H1 (cell line): ENCODE results near the gene BRD3OS. TPM values are rescaled to one million over a fixed set of nuclear protein-coding genes. Genes with fewer than 3 reads are reported as not detected.

Experiments
- CTCF ChIA-PET: fragments of 300-600 bp; sonication (Branson Sonifier 250); formaldehyde crosslinking; loops from one replicate; lab custom pipeline; 2021; ENCODE audit not compliant: partially characterized antibody; lab: Charles Lee
- POLR2A ChIA-PET: fragments of 300-600 bp; sonication (Branson Sonifier 250); formaldehyde crosslinking; loops from one replicate; lab custom pipeline; 2021; ENCODE audit warnings: inconsistent platforms; ENCODE audit not compliant: partially characterized antibody; lab: Charles Lee
- DNase-seq, 2 experiments: peaks; one replicate each; pipeline versions ENCODE4 v3.0.0 to v3.0.0-alpha.2; 2010 to 2022; ENCODE audit warnings: low spot score in 2 of 2, low read depth in 1 of 2, mixed read lengths in 1 of 2
- FAIRE-seq: peaks from 2 replicates; lab custom pipeline; 2011; peaks lifted over from hg19 to GRCh38; lab: Jason Lieb, UNC
- H2AFZ ChIP-seq: 2 replicates; pipeline ENCODE4 v1.8.1; 2012; ENCODE audit warnings: low read length, inconsistent platforms
- H2AK5ac ChIP-seq: 2 replicates; pipeline ENCODE4 v1.6.1; 2013; ENCODE audit warnings: low read depth, low read length
- H2BK120ac ChIP-seq: replicated peaks from 2 replicates; pipeline ENCODE3; 2013; ENCODE audit warnings: low read depth, low read length, inconsistent platforms
- H2BK12ac ChIP-seq: 2 replicates; pipeline ENCODE4 v1.6.1; 2013; ENCODE audit warnings: low read depth, low read length
- H2BK15ac ChIP-seq: 2 replicates; pipeline ENCODE4 v1.6.1; 2013; ENCODE audit warnings: low read length
- H2BK20ac ChIP-seq: 2 replicates; pipeline ENCODE4 v1.6.1; 2013; ENCODE audit warnings: low read length
- H2BK5ac ChIP-seq: 2 replicates; pipeline ENCODE4 v1.6.1; 2013; ENCODE audit warnings: low read depth, low read length
- H3K14ac ChIP-seq: 2 replicates; pipeline ENCODE4 v1.6.1; 2013; ENCODE audit warnings: inconsistent platforms; ENCODE audit not compliant: insufficient read length
- H3K18ac ChIP-seq: 2 replicates; pipeline ENCODE4 v1.6.1; 2013; ENCODE audit warnings: low read length; ENCODE audit errors: extremely low read depth
- H3K23ac ChIP-seq: 2 replicates; pipeline ENCODE4 v1.6.1; 2013; ENCODE audit warnings: inconsistent platforms; ENCODE audit not compliant: insufficient read length
- H3K23me2 ChIP-seq: 2 replicates; pipeline ENCODE4 v1.6.1; 2013; ENCODE audit warnings: low read depth, low read length
- H3K27ac ChIP-seq: 2 replicates; pipeline ENCODE4 v1.6.1; 2011; ENCODE audit warnings: low read depth, low read length, inconsistent platforms
- H3K27me3 ChIP-seq, 4 experiments: replicated peaks in 1 of 4; 1 replicate in 1 of 4; 2 replicates in 3 of 4; pipeline versions ENCODE4 v1.6.1 to v1.8.1; 2011 to 2013; ENCODE audit warnings: low read length in 3 of 4, mild to moderate bottlenecking in 3 of 4, inconsistent platforms in 2 of 4, mixed read lengths in 2 of 4, moderate library complexity in 1 of 4; ENCODE audit not compliant: control insufficient read depth in 3 of 4, insufficient read depth in 3 of 4; ENCODE audit errors: extremely low read depth in 1 of 4
- H3K36me3 ChIP-seq, 4 experiments: 2 replicates each; pipeline versions ENCODE4 v1.6.1 to v1.8.1; 2011 to 2013; ENCODE audit warnings: mild to moderate bottlenecking in 4 of 4, low read length in 3 of 4, moderate library complexity in 2 of 4, control low read depth in 1 of 4, inconsistent platforms in 1 of 4; ENCODE audit not compliant: insufficient read depth in 4 of 4, control insufficient read depth in 2 of 4
- H3K4ac ChIP-seq: replicated peaks from 2 replicates; pipeline ENCODE3; 2013; ENCODE audit warnings: low read length, low read depth, mixed read lengths, inconsistent platforms; ENCODE audit not compliant: insufficient read length
- H3K4me1 ChIP-seq, 4 experiments: replicated peaks in 1 of 4; 1 replicate in 1 of 4; 2 replicates in 3 of 4; pipeline versions ENCODE4 v1.6.1 to v1.8.1; 2011 to 2013; ENCODE audit warnings: low read length in 3 of 4, inconsistent platforms in 2 of 4, mixed read lengths in 1 of 4; ENCODE audit not compliant: insufficient read depth in 4 of 4, control insufficient read depth in 3 of 4
- H3K4me2 ChIP-seq, 2 experiments: 2 replicates each; pipeline versions ENCODE4 v1.6.1 to v1.8.1; 2011 to 2013; ENCODE audit warnings: low read depth in 2 of 2, low read length in 2 of 2, control low read depth in 1 of 2, inconsistent platforms in 1 of 2, mild to moderate bottlenecking in 1 of 2; ENCODE audit not compliant: insufficient read depth in 1 of 2
- H3K4me3 ChIP-seq, 4 experiments: fragments of 200-600, 300-600 bp in 1 of 4; sonication (generic), shearing (Covaris generic), sonication (Bioruptor Twin) in 1 of 4; 2 replicates each; pipeline versions ENCODE4 v1.5.1 to v1.8.1; 2011 to 2016; ENCODE audit warnings: low read length in 4 of 4, low read depth in 3 of 4, control low read depth in 2 of 4, inconsistent platforms in 2 of 4, mild to moderate bottlenecking in 2 of 4, mixed read lengths in 1 of 4, moderate library complexity in 1 of 4; ENCODE audit not compliant: insufficient read depth in 2 of 4; ENCODE audit errors: extremely low read depth in 1 of 4
- H3K56ac ChIP-seq: replicated peaks from 2 replicates; pipeline ENCODE3; 2013; ENCODE audit warnings: low read depth, mild to moderate bottlenecking, mixed read lengths, low read length, inconsistent platforms; ENCODE audit not compliant: insufficient read length
- H3K79me1 ChIP-seq: 2 replicates; pipeline ENCODE4 v1.6.1; 2013; ENCODE audit warnings: low read depth, low read length, control low read depth
- H3K79me2 ChIP-seq, 2 experiments: 2 replicates each; pipeline versions ENCODE4 v1.6.1 to v1.8.1; 2012 to 2013; ENCODE audit warnings: low read length in 2 of 2, mild to moderate bottlenecking in 2 of 2, inconsistent platforms in 1 of 2; ENCODE audit not compliant: insufficient read depth in 2 of 2, control insufficient read depth in 1 of 2
- H3K9ac ChIP-seq, 4 experiments: replicated peaks in 1 of 4; 1 replicate in 1 of 4; 2 replicates in 3 of 4; pipeline versions ENCODE4 v1.6.1 to v1.8.1; 2011 to 2013; ENCODE audit warnings: low read depth in 3 of 4, low read length in 3 of 4, control low read depth in 2 of 4, mild to moderate bottlenecking in 2 of 4, moderate library complexity in 2 of 4, inconsistent platforms in 1 of 4; ENCODE audit errors: extremely low read depth in 1 of 4
- H3K9me3 ChIP-seq, 2 experiments: 2 replicates each; pipeline versions ENCODE4 v1.6.1 to v1.8.1; 2012 to 2013; ENCODE audit warnings: mild to moderate bottlenecking in 2 of 2, moderate library complexity in 2 of 2, control low read depth in 1 of 2, inconsistent platforms in 1 of 2, low read depth in 1 of 2, low read length in 1 of 2, mixed read lengths in 1 of 2; ENCODE audit not compliant: insufficient read depth in 2 of 2
- H4K20me1 ChIP-seq, 2 experiments: replicated peaks in 1 of 2; 2 replicates each; pipeline versions ENCODE3 to v1.8.1; 2011 to 2013; ENCODE audit warnings: inconsistent platforms in 2 of 2, low read length in 2 of 2, mild to moderate bottlenecking in 1 of 2; ENCODE audit not compliant: insufficient read depth in 2 of 2, control insufficient read depth in 1 of 2
- H4K5ac ChIP-seq: 2 replicates; pipeline ENCODE4 v1.6.1; 2013; ENCODE audit warnings: low read length, low read depth, mixed read lengths, inconsistent platforms; ENCODE audit not compliant: insufficient read length
- H4K8ac ChIP-seq: 2 replicates; pipeline ENCODE4 v1.8.0; 2013; ENCODE audit warnings: mild to moderate bottlenecking, moderate library complexity, low read length, inconsistent platforms; ENCODE audit not compliant: insufficient read depth; ENCODE audit errors: extremely low read depth
- H4K91ac ChIP-seq: replicated peaks from 2 replicates; pipeline ENCODE3; 2013; ENCODE audit warnings: low read length, mixed read lengths, inconsistent platforms; ENCODE audit not compliant: insufficient read length
- BRCA1 ChIP-seq: IDR thresholded peaks from 2 replicates; pipeline ENCODE4 v1.6.1; 2012; ENCODE audit warnings: low read depth, low read length, improper control_type of control experiment
- EGR1 ChIP-seq: IDR thresholded peaks from 2 replicates; pipeline ENCODE4 v1.6.1; 2011; ENCODE audit warnings: low read depth, low read length, borderline replicate concordance
- KDM4A ChIP-seq: IDR thresholded peaks from one replicate; pipeline ENCODE4 v1.7.1; 2012; ENCODE audit warnings: low read depth, mild to moderate bottlenecking, moderate library complexity, low read length, inconsistent platforms; ENCODE audit not compliant: severe bottlenecking
- RNF2 ChIP-seq: fragments of 200-900, 300-1000 bp; sonication (generic); IDR thresholded peaks from 2 replicates; pipeline ENCODE4 v1.7.1; 2016; ENCODE audit warnings: borderline replicate concordance, low read depth, mild to moderate bottlenecking, antibody characterized with exemption, low read length; ENCODE audit not compliant: poor library complexity, severe bottlenecking; ENCODE audit errors: missing control alignments
- SIRT6 ChIP-seq: IDR thresholded peaks from one replicate; pipeline ENCODE4 v1.7.1; 2012; ENCODE audit warnings: low read length, inconsistent platforms
- TAF7 ChIP-seq: optimal IDR thresholded peaks from 2 replicates; pipeline ENCODE3; 2011; ENCODE audit warnings: low read depth, mild to moderate bottlenecking, inconsistent platforms, low read length, moderate library complexity, borderline replicate concordance
- TBP ChIP-seq: IDR thresholded peaks from 2 replicates; pipeline ENCODE4 v1.6.1; 2011; ENCODE audit warnings: low read depth, low read length, improper control_type of control experiment
- ZNF274 ChIP-seq: IDR thresholded peaks from 2 replicates; pipeline ENCODE4 v1.7.0; 2012; ENCODE audit warnings: low read length, borderline replicate concordance; ENCODE audit errors: extremely low read depth
- WGBS, 2 experiments: shearing (Covaris generic) in 1 of 2; methylation state at CpG; one replicate each; pipeline versions ENCODE4 v1.1.6 to v1.1.7; 2013 to 2015; ENCODE audit warnings: low lambda C conversion rate in 2 of 2, mixed read lengths in 2 of 2, inconsistent platforms in 1 of 2, low coverage in 1 of 2, missing lambda C conversion rate in 1 of 2; ENCODE audit not compliant: insufficient replicate concordance in 2 of 2, insufficient coverage in 1 of 2, insufficient read length in 1 of 2; ENCODE audit errors: extremely low coverage in 1 of 2, missing lambda C conversion rate in 1 of 2; 5-methylcytosine and 5-hydroxymethylcytosine counted together
- polyA plus RNA-seq, 7 experiments: library from polyadenylated mRNA; depleted of rRNA in 3 of 7; stranded (reverse) in 5 of 7; unstranded in 2 of 7; fragments of >200 nt in 5 of 7; fragments of 200-250 nt in 2 of 7; gene quantifications; 1 replicate in 5 of 7; 2 replicates in 1 of 7; 4 replicates in 1 of 7; pipeline versions ENCODE4 v1.2.1 to v1.2.3, GENCODE V29; 2011 to 2013; ENCODE audit warnings: missing spikeins in 2 of 7, mixed read lengths in 2 of 7
- total RNA-seq: library from RNA; stranded (reverse); fragmentation: NEBNext Ultra II Directional; extraction: Animal tissue kit (Norgen Biotek cat#: 25700); gene quantifications from 2 replicates; pipeline ENCODE4 v1.2.1, GENCODE V29; 2021

The BRD3OS gene
- total and polyA plus RNA-seq, 2 of the 8 experiments (the other 6 are each of a cell fraction or from before 2014, with no cell fraction given), result 12.7 to 20.2 TPM

- Histone ChIP-seq H2AK5ac (no peak overlapping the region), H2BK12ac (no peak overlapping the region), H3K4me1 (peaks cover 3 to 28% (median 19%) of the 10 kb centered on the region in 4 experiments), H3K4me2 (no peak overlapping the region), H3K23ac (no peak overlapping the region), H3K36me3 (no peaks in the 10 kb centered on the region), H3K27me3 (no peaks in the 10 kb centered on the region), H2AFZ (no peak overlapping the region), H2BK120ac (no peak overlapping the region), H4K8ac (no peak overlapping the region), H3K27ac (no peak overlapping the region), H3K23me2 (no peaks in the 10 kb centered on the region), H2BK15ac (no peak overlapping the region), H2BK5ac (no peak overlapping the region), H3K9me3 (no peaks in the 10 kb centered on the region), H3K9ac (no peak overlapping the region), H3K4ac (no peak overlapping the region), H3K4me3 (no peak overlapping the region), H3K56ac (no peak overlapping the region), H4K91ac (no peak overlapping the region), H4K5ac (no peak overlapping the region), H3K79me1 (peaks cover 37% of the 10 kb centered on the region), H4K20me1 (peaks cover 46 to 63% of the 10 kb centered on the region in 2 experiments), H3K18ac (no peak overlapping the region), H3K79me2 (peaks cover 11 to 97% of the 10 kb centered on the region in 2 experiments; a peak in 3 of 4 replicates), H2BK20ac (no peak overlapping the region), H3K14ac (no peak overlapping the region)
- ChIA-PET CTCF (interaction anchor here (0.7 to 4.9 kb wide), 9 partner anchors 15 to 232 kb away, joined by 3 to 22 read pairs (median 4); no protein-coding TSS in a partner anchor), POLR2A (interaction anchor here (0.8 kb wide), 1 partner anchor 13 kb away, joined by 3 read pairs; no protein-coding TSS in a partner anchor)
- FAIRE-seq, result no peak
- WGBS, 2 experiments, result 79% methylated on average over 3 of the region's 3 CpGs; no CpG with 5 or more reads in 1 of the 2 experiments
- DNase-seq, result no peak
- TF ChIP-seq SIRT6 (no peak), TBP (no peak), BRCA1 (no peak), ZNF274 (no peak), KDM4A (no peak), RNF2 (no peak), EGR1 (no peak), TAF7 (no peak)
Observed at GRCh38 chr9:133975511-133975910, 49.8 kb upstream of the BRD3OS start.
